HepG2 (cell line): ENCODE results near the gene NDRG2. TPM values are rescaled to one million over a fixed set of nuclear protein-coding genes. Genes with fewer than 3 reads are reported as not detected.

Experiments used
- ARHGAP35 ChIP-seq: sonication (generic); formaldehyde crosslinking; IDR thresholded peaks from 2 replicates; pipeline ENCODE4 v1.9.0; 2022; ENCODE audit warnings: mild to moderate bottlenecking, inconsistent platforms, moderate library complexity, missing genetic modification reagents, borderline replicate concordance
- BCL6 ChIP-seq: IDR thresholded peaks from 2 replicates; pipeline ENCODE4 v1.6.1; 2016; ENCODE audit warnings: missing genetic modification reagents, missing compliant biosample characterization
- CHD4 ChIP-seq: fragments of 200-600 bp; sonication (generic); IDR thresholded peaks from 2 replicates; pipeline ENCODE4 v1.7.0; 2017; ENCODE audit warnings: mild to moderate bottlenecking, low read length, borderline replicate concordance
- DNMT1 ChIP-seq: sonication (generic); formaldehyde crosslinking; IDR thresholded peaks from 2 replicates; pipeline ENCODE4 v1.5.1; 2020; ENCODE audit warnings: mild to moderate bottlenecking, missing genetic modification reagents
- E2F2 ChIP-seq: sonication (generic); formaldehyde crosslinking; IDR thresholded peaks from 2 replicates; pipeline ENCODE4 v1.4.0; 2020; ENCODE audit warnings: missing genetic modification reagents, borderline replicate concordance
- FIP1L1 ChIP-seq: fragments of 200-400 bp; formaldehyde crosslinking; IDR thresholded peaks from 2 replicates; pipeline ENCODE4 v1.6.1; 2018; ENCODE audit warnings: low read depth, mild to moderate bottlenecking, low read length, moderate library complexity, borderline replicate concordance; ENCODE audit not compliant: insufficient read depth
- HIVEP1 ChIP-seq: sonication (generic); formaldehyde crosslinking; IDR thresholded peaks from 2 replicates; pipeline ENCODE4 v1.4.0; 2020; ENCODE audit warnings: mild to moderate bottlenecking, missing genetic modification reagents
- JDP2 ChIP-seq: sonication (generic); formaldehyde crosslinking; IDR thresholded peaks from 2 replicates; pipeline ENCODE4 v1.8.1; 2022; ENCODE audit warnings: missing genetic modification reagents, borderline replicate concordance
- MED13 ChIP-seq: sonication (generic); formaldehyde crosslinking; IDR thresholded peaks from 2 replicates; pipeline ENCODE4 v1.5.0; 2020; ENCODE audit warnings: missing genetic modification reagents
- MIER3 ChIP-seq: IDR thresholded peaks from 2 replicates; pipeline ENCODE4 v1.6.1; 2016; ENCODE audit warnings: missing compliant biosample characterization, borderline replicate concordance
- PREB ChIP-seq: sonication (generic); formaldehyde crosslinking; IDR thresholded peaks from 2 replicates; pipeline ENCODE4 v1.4.0; 2020; ENCODE audit warnings: missing genetic modification reagents
- SATB2 ChIP-seq: sonication (generic); formaldehyde crosslinking; IDR thresholded peaks from 2 replicates; pipeline ENCODE4 v1.5.0; 2020; ENCODE audit warnings: missing genetic modification reagents
- SMAD1 ChIP-seq: sonication (generic); formaldehyde crosslinking; IDR thresholded peaks from 2 replicates; pipeline ENCODE4 v1.4.0; 2020; ENCODE audit warnings: missing genetic modification reagents, low read depth, mild to moderate bottlenecking, borderline replicate concordance
- SMARCE1 ChIP-seq: fragments of 450-650 bp; IDR thresholded peaks from 2 replicates; pipeline ENCODE4 v1.6.1; 2017; ENCODE audit warnings: borderline replicate concordance
- SP1 ChIP-seq, 2 experiments: fragments of 450-650 bp in 1 of 2; sonication (generic) in 1 of 2; formaldehyde crosslinking in 1 of 2; IDR thresholded peaks; 2 replicates each; pipeline versions ENCODE4 v1.4.0 to v1.6.1; 2016 to 2020; ENCODE audit warnings: missing genetic modification reagents in 1 of 2
- THAP8 ChIP-seq: sonication (generic); formaldehyde crosslinking; IDR thresholded peaks from 2 replicates; pipeline ENCODE4 v1.5.1; 2020; ENCODE audit warnings: missing genetic modification reagents, mild to moderate bottlenecking, borderline replicate concordance
- THYN1 ChIP-seq: sonication (generic); formaldehyde crosslinking; IDR thresholded peaks from 2 replicates; pipeline ENCODE4 v1.8.1; 2023; ENCODE audit warnings: low read depth, mild to moderate bottlenecking, moderate library complexity, missing genetic modification reagents, borderline replicate concordance
- ZBTB10 ChIP-seq: sonication (generic); formaldehyde crosslinking; IDR thresholded peaks from 2 replicates; pipeline ENCODE4 v1.4.0; 2020; ENCODE audit warnings: missing genetic modification reagents, borderline replicate concordance
- ZBTB3 ChIP-seq: sonication (generic); formaldehyde crosslinking; IDR thresholded peaks from 2 replicates; pipeline ENCODE4 v1.4.0; 2020; ENCODE audit warnings: low read depth, mild to moderate bottlenecking, moderate library complexity, missing genetic modification reagents, borderline replicate concordance
- ZMYM3 ChIP-seq: sonication (generic); formaldehyde crosslinking; IDR thresholded peaks from 2 replicates; pipeline ENCODE4 v1.5.1; 2020; ENCODE audit warnings: mild to moderate bottlenecking, missing genetic modification reagents
- ZNF17 ChIP-seq: sonication (generic); formaldehyde crosslinking; IDR thresholded peaks from 2 replicates; pipeline ENCODE4 v1.5.0; 2020; ENCODE audit warnings: mild to moderate bottlenecking, missing genetic modification reagents
- ZNF567 ChIP-seq: sonication (generic); formaldehyde crosslinking; IDR thresholded peaks from 2 replicates; pipeline ENCODE4 v1.8.1; 2023; ENCODE audit warnings: mild to moderate bottlenecking, missing genetic modification reagents, borderline replicate concordance
- ZNF597 ChIP-seq: sonication (generic); formaldehyde crosslinking; IDR thresholded peaks from 2 replicates; pipeline ENCODE4 v1.5.0; 2020; ENCODE audit warnings: missing genetic modification reagents
- ZNF780A ChIP-seq: sonication (generic); formaldehyde crosslinking; IDR thresholded peaks from 2 replicates; pipeline ENCODE4 v1.8.0; 2022; ENCODE audit warnings: mild to moderate bottlenecking, missing genetic modification reagents, moderate library complexity
- polyA plus RNA-seq, 8 experiments: library from polyadenylated mRNA; depleted of rRNA in 3 of 8; stranded (reverse) in 7 of 8; unstranded in 1 of 8; fragments of >200 nt; fragmentation: Illumina TruSeq in 4 of 8; extraction: Trizol in 4 of 8; gene quantifications; 2 replicates each; pipeline versions ENCODE4 v1.2.1 to v1.2.3, GENCODE V29; 2011 to 2016; ENCODE audit warnings: low read depth in 4 of 8, missing spikeins in 1 of 8, mixed read lengths in 1 of 8; ENCODE audit not compliant: insufficient read depth in 1 of 8
- total RNA-seq, 5 experiments: library from RNA; depleted of rRNA; stranded (reverse); fragments of >200 nt; fragmentation: Illumina TruSeq; extraction: Trizol; gene quantifications; 2 replicates each; pipeline ENCODE4 v1.2.3, GENCODE V29; 2016; ENCODE audit warnings: low read depth in 1 of 5

NDRG2 gene
- total and polyA plus RNA-seq, 2 of the 13 experiments (the other 11 are each of a cell fraction or from before 2014, with no cell fraction given) = 27.2 to 189 TPM

GRCh38 chr14:21070083-21070609, 45.3 kb upstream of the NDRG2 start, which contains the start of gene ARHGEF40 (continued):
- no peak for TF ChIP-seq CHD4
- TF ChIP-seq E2F2 (CRISPR knock-in tag) = no peak
- TF ChIP-seq ZNF597 (CRISPR knock-in tag) = no peak
- no peak for TF ChIP-seq BCL6 (CRISPR knock-in tag)
- TF ChIP-seq MIER3 = no peak
- TF ChIP-seq ARHGAP35 (CRISPR knock-in tag) = no peak
- no peak for TF ChIP-seq SATB2 (CRISPR knock-in tag)
- TF ChIP-seq THAP8 (CRISPR knock-in tag) = no peak
- no peak; the same call in 1 of the 2 replicates for TF ChIP-seq SMAD1 (CRISPR knock-in tag)
- TF ChIP-seq SMARCE1 = no peak
- TF ChIP-seq THYN1 (CRISPR knock-in tag) = no peak
- TF ChIP-seq ZBTB3 (CRISPR knock-in tag) = no peak
- TF ChIP-seq FIP1L1 = 0 out of 2 replicates have a peak, but pooled peaks have one; percentile 38
- TF ChIP-seq ZMYM3 = no peak
- no peak for TF ChIP-seq ZNF17 (CRISPR knock-in tag)
- TF ChIP-seq JDP2 = no peak
- no peak for TF ChIP-seq ZNF780A
- 0 out of 2 replicates have a peak, but pooled peaks have one; percentile 35 for TF ChIP-seq ZNF567 (CRISPR knock-in tag)
- no peak for TF ChIP-seq SP1 (IDR thresholded peaks at IDR 0.05)
- TF ChIP-seq SP1 (CRISPR knock-in tag; IDR thresholded peaks at IDR 0.05) = no peak
- TF ChIP-seq MED13 = no peak
- TF ChIP-seq HIVEP1 (CRISPR knock-in tag) = no peak
- no peak for TF ChIP-seq ZBTB10
- TF ChIP-seq PREB (CRISPR knock-in tag) = no peak
- TF ChIP-seq DNMT1 (CRISPR knock-in tag) = no peak
